Tibial nerve (tissue), 4 donors: ENCODE measurements around the gene OVCH2. TPM values are rescaled to one million over a fixed set of nuclear protein-coding genes. Genes with fewer than 3 reads are reported as not detected.
A peak's percentile ranks its signal among the peaks of the same experiment; 100 is the strongest.
"Not testable (repeated sequence)": the region's sequence is repeated elsewhere in the genome, so short reads cannot be mapped to it uniquely, and the experiment has no call there.

Experiments used
- DNase-seq, 2 donors: peaks; one replicate each; pipeline ENCODE4 v3.0.0-alpha.2; 2019; ENCODE audit warnings: low spot score in 2 of 2
- H3K27ac ChIP-seq, 4 donors: fragments of 200-600 bp; sonication (generic) in 3 of 4; one replicate each; pipeline ENCODE4 v1.5.1; 2017 to 2019; ENCODE audit warnings: mild to moderate bottlenecking in 1 of 4
- H3K27me3 ChIP-seq, 2 donors: fragments of 200-600 bp; sonication (generic) in 1 of 2; one replicate each; pipeline versions ENCODE4 v1.5.1 to v1.6.0; 2017 to 2019
- H3K36me3 ChIP-seq, 3 donors: fragments of 200-600 bp; sonication (generic); one replicate each; pipeline ENCODE4 v1.5.1; 2018 to 2019
- H3K4me1 ChIP-seq, 4 donors: fragments of 200-600 bp; sonication (generic) in 3 of 4; one replicate each; pipeline ENCODE4 v1.5.1; 2017 to 2019
- H3K4me3 ChIP-seq, 4 donors: fragments of 200-600 bp; sonication (generic) in 3 of 4; one replicate each; pipeline ENCODE4 v1.5.1; 2017 to 2019; ENCODE audit warnings: mild to moderate bottlenecking in 1 of 4, moderate library complexity in 1 of 4
- H3K9me3 ChIP-seq, 4 donors: fragments of 200-600 bp; sonication (generic) in 3 of 4; one replicate each; pipeline ENCODE4 v1.5.1; 2017 to 2019
- CTCF ChIP-seq, 5 experiments: fragments of 200-600 bp in 3 of 5; fragments of 450-650 bp in 2 of 5; sonication (generic) in 3 of 5; IDR thresholded peaks; one replicate each; pipeline ENCODE4 v1.5.1; 2016 to 2019; ENCODE audit warnings: antibody characterized with exemption in 5 of 5, mild to moderate bottlenecking in 3 of 5, moderate library complexity in 2 of 5
- EP300 ChIP-seq, 2 donors: sonication (generic); formaldehyde crosslinking; IDR thresholded peaks; one replicate each; pipeline ENCODE4 v1.6.1; 2017; ENCODE audit warnings: antibody characterized with exemption in 2 of 2, mild to moderate bottlenecking in 1 of 2
- POLR2A ChIP-seq, 2 donors: fragments of 450-650 bp; IDR thresholded peaks; one replicate each; pipeline ENCODE4 v1.6.1; 2017; ENCODE audit warnings: antibody characterized with exemption in 2 of 2, mild to moderate bottlenecking in 2 of 2, moderate library complexity in 2 of 2
- WGBS, 2 donors: methylation state at CpG; one replicate each; pipeline ENCODE4 v1.1.5; 2018; 5-methylcytosine and 5-hydroxymethylcytosine counted together
- total RNA-seq, 4 donors: library from RNA; depleted of rRNA; stranded (reverse); fragments of >200 nt; gene quantifications; one replicate each; pipeline ENCODE4 v1.1.0, GENCODE V29; 2016

The OVCH2 gene
- total RNA-seq, 4 donors from 2014 or later = not detected

- H3K36me3 ChIP-seq = peaks cover 0 to 44% (median 0%) of the 10 kb centered on the region in 3 donors
- H3K4me3 ChIP-seq = no peak overlapping the region
- H3K4me1 ChIP-seq = peaks cover 0 to 67% (median 17%) of the 10 kb centered on the region in 4 donors
- H3K9me3 ChIP-seq = no peaks in the 10 kb centered on the region
- 31 to 36% methylated on average over 7 of the region's 7 CpGs for WGBS, 2 donors
- H3K27ac ChIP-seq = peak overlapping the region; percentile 46 to 96 (median 78)
- DNase-seq = no peak
- no peaks in the 10 kb centered on the region for H3K27me3 ChIP-seq
- TF ChIP-seq EP300 (IDR thresholded peaks at IDR 0.05) (no peak), CTCF (IDR thresholded peaks at IDR 0.05) (no peak), POLR2A (IDR thresholded peaks at IDR 0.05) (no peak)
These were observed 37.8 kb downstream of the OVCH2 start for GRCh38 chr11:7668464-7668863.

GRCh38 chr11:7667460-7667859 lies 38.8 kb downstream of the OVCH2 start:
- peaks cover 0 to 47% (median 0%) of the 10 kb centered on the region in 3 donors for H3K36me3 ChIP-seq
- TF ChIP-seq CTCF (IDR thresholded peaks at IDR 0.05) = no peak
- peak in 1 of 2 donors; percentile 12 for TF ChIP-seq EP300 (IDR thresholded peaks at IDR 0.05)
- no peaks in the 10 kb centered on the region for H3K9me3 ChIP-seq
- H3K27ac ChIP-seq = peak overlapping the region; percentile 46 to 96 (median 78)
- 83 to 84% methylated on average over 2 of the region's 2 CpGs for WGBS, 2 donors
- no peaks in the 10 kb centered on the region for H3K27me3 ChIP-seq
- DNase-seq = no peak
- peaks cover 0 to 57% (median 14%) of the 10 kb centered on the region in 4 donors for H3K4me1 ChIP-seq
- H3K4me3 ChIP-seq = no peak overlapping the region

GRCh38 chr11:7666292-7666866 lies 39.9 kb downstream of the OVCH2 start:
- peaks cover 0 to 46% (median 10%) of the 10 kb centered on the region in 4 donors for H3K4me1 ChIP-seq
- H3K9me3 ChIP-seq = no peaks in the 10 kb centered on the region
- no peaks in the 10 kb centered on the region for H3K27me3 ChIP-seq
- H3K4me3 ChIP-seq = no peak overlapping the region
- TF ChIP-seq EP300 (IDR thresholded peaks at IDR 0.05) (no peak), POLR2A (IDR thresholded peaks at IDR 0.05) (no peak), CTCF (IDR thresholded peaks at IDR 0.05) (no peak)
- peaks cover 0 to 47% (median 0%) of the 10 kb centered on the region in 3 donors for H3K36me3 ChIP-seq
- peak overlapping the region in 2 of 4 donors; percentile 94 to 96 for H3K27ac ChIP-seq
- no peak for DNase-seq
- 80 to 90% methylated on average over 6 to 7 of the region's 7 CpGs for WGBS, 2 donors

- TF ChIP-seq EP300 (IDR thresholded peaks at IDR 0.05) (no peak), CTCF (IDR thresholded peaks at IDR 0.05) (peak; percentile 74 to 89 (median 79))
- Histone ChIP-seq H3K27me3 (no peaks in the 10 kb centered on the region), H3K4me1 (peaks cover 0 to 39% (median 10%) of the 10 kb centered on the region in 4 donors), H3K27ac (peak overlapping the region in 2 of 4 donors; percentile 94 to 96), H3K4me3 (no peak overlapping the region), H3K9me3 (no peaks in the 10 kb centered on the region), H3K36me3 (peaks cover 0 to 47% (median 0%) of the 10 kb centered on the region in 3 donors)
- peak; percentile 52 to 68 for DNase-seq
- WGBS, 2 donors = 67 to 70% methylated on average over 19 to 20 of the region's 20 CpGs
These were observed 40.6 kb downstream of the OVCH2 start for GRCh38 chr11:7665473-7666291.

GRCh38 chr11:7664867-7665266 lies 41.4 kb downstream of the OVCH2 start:
- no peak for TF ChIP-seq POLR2A (IDR thresholded peaks at IDR 0.05)
- no peak for TF ChIP-seq EP300 (IDR thresholded peaks at IDR 0.05)
- H3K4me3 ChIP-seq = no peak overlapping the region
- H3K27ac ChIP-seq = peak overlapping the region in 1 of 4 donors; percentile 96
- 70 to 76% methylated on average over 6 of the region's 6 CpGs for WGBS, 2 donors
- H3K4me1 ChIP-seq = peaks cover 0 to 36% (median 9%) of the 10 kb centered on the region in 4 donors
- no peak for DNase-seq
- H3K36me3 ChIP-seq = peaks cover 0 to 47% (median 0%) of the 10 kb centered on the region in 3 donors
- H3K9me3 ChIP-seq = no peaks in the 10 kb centered on the region
- H3K27me3 ChIP-seq = no peaks in the 10 kb centered on the region

GRCh38 chr11:7663531-7663930 lies 42.7 kb downstream of the OVCH2 start:
- not testable (repeated sequence) for H3K9me3 ChIP-seq, H3K27me3 ChIP-seq, H3K27ac ChIP-seq, DNase-seq, H3K4me3 ChIP-seq
- Histone ChIP-seq H3K4me1 (peaks cover 0 to 23% (median 5%) of the 10 kb centered on the region in 4 donors), H3K36me3 (peaks cover 0 to 47% (median 0%) of the 10 kb centered on the region in 3 donors)
- 72 to 89% methylated on average over 14 to 16 of the region's 16 CpGs for WGBS, 2 donors
